Measurements from ENCODE around the gene ALG8.

Gene ALG8

DNA sequence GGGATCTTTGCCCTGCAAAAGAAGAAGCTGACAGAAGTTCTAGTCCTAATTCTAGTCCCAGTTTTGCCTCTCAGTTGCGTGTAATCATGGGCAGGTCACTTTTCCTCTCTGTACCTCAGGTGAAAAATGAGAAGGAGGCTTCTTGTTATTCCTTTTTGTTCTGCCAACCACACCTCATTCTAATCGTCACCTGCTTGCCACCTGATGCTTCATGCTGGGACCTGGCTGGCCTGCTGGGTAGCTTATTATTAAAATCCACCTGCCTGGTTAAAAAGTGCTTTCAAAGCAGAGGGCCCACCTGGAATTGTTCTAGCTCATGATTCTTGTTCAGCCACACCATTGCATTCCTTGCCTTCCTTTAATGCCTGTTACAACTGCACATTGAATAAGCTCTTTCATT is 8.4 kb upstream of the ALG8 start:
- TF ChIP-seq Cebpa-rat (IDR thresholded peaks at IDR 0.05), result no peak
- H3K27me3 ChIP-seq, result no peaks in the 10 kb centered on the region
- H3K4me2 ChIP-seq, result no peak overlapping the region
- H3K9ac ChIP-seq, result no peak overlapping the region
- H3K4me1 ChIP-seq, result peaks cover 12 to 15% (median 13%) of the 10 kb centered on the region in 10 experiments
- no peaks in the 10 kb centered on the region for H4K20me1 ChIP-seq
- H3K27ac ChIP-seq, result no peak overlapping the region
- no peaks in the 10 kb centered on the region for H3K9me3 ChIP-seq (replicated peaks in 1 of 11)
- no peaks in the 10 kb centered on the region for H3K36me3 ChIP-seq
- H3K4me3 ChIP-seq, result no peak overlapping the region

- Histone ChIP-seq H4K20me1 (no peaks in the 10 kb centered on the region), H3K4me2 (no peak overlapping the region), H3K9me3 (replicated peaks in 1 of 11) (no peaks in the 10 kb centered on the region), H3K27ac (no peak overlapping the region), H3K27me3 (no peaks in the 10 kb centered on the region), H3K4me3 (no peak overlapping the region), H3K9ac (no peak overlapping the region), H3K36me3 (no peaks in the 10 kb centered on the region), H3K4me1 (peaks cover 18 to 24% (median 23%) of the 10 kb centered on the region in 10 experiments)
- TF ChIP-seq Cebpa-rat (IDR thresholded peaks at IDR 0.05), result no peak
These were observed 6.1 kb upstream of the ALG8 start for GRCh38 chr11:78145511-78146025.

DNA sequence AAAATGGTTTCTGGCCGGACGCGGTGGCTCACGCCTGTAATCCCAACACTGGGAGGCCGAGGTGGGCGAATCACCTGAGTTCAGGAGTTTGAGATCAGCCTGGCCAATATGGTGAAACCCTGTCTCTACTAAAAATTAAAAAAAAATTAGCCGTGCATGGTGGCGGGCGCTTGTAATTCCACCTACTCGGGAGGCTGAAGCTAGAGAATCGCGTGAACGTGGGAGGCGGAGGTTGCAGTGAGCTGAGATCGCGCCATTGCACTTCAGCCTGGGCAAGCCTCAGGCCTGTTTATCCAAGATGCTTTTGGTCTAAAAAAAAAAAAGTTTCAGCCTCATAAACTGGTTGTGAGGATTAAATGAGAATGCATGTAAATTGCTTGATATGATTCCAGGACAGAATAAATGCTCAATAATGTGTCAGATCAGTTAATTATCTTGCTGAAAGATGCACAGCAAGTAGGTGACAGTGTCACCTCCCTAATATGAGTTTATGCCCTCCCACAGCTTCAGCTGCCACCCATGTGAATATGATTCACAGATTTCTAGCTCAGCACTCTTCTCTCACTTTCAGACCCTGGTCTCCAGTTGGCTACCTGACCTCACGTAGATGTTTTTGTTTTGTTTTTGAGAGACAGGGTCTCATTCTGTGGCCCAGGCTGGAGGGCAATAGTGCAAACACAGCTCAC is 1.1 kb upstream of the ALG8 start:
- H3K27me3 ChIP-seq, result no peaks in the 10 kb centered on the region
- peaks cover 0 to 5% (median under 1%) of the 10 kb centered on the region in 11 experiments; a peak in 2 of 22 replicates for H3K9me3 ChIP-seq (replicated peaks in 1 of 11)
- peak overlapping the region; percentile 79 to 95 (median 90); a peak in 14 of 22 replicates for H3K9ac ChIP-seq
- peaks cover 33 to 51% (median 44%) of the 10 kb centered on the region in 10 experiments for H3K4me1 ChIP-seq
- H3K27ac ChIP-seq, result peak overlapping the region in 6 of 11 experiments; percentile 93 to 96 (median 94); a peak in 8 of 22 replicates
- peak overlapping the region; percentile 79 to 97 (median 89) for H3K4me2 ChIP-seq
- H3K36me3 ChIP-seq, result peaks cover 0 to 28% (median 26%) of the 10 kb centered on the region in 11 experiments; a peak in 19 of 22 replicates
- H4K20me1 ChIP-seq, result no peaks in the 10 kb centered on the region; a peak in 1 of 22 replicates
- peak overlapping the region; percentile 69 to 88 (median 77); a peak in 18 of 20 replicates for H3K4me3 ChIP-seq
- no peak for TF ChIP-seq Cebpa-rat (IDR thresholded peaks at IDR 0.05)

GRCh38 chr11:78138694-78139421 is 568 bp downstream of the ALG8 start:
- no peak for TF ChIP-seq Cebpa-rat (IDR thresholded peaks at IDR 0.05)
- Histone ChIP-seq H3K4me3 (peak overlapping the region; percentile 69 to 88 (median 77)), H3K4me1 (peaks cover 32 to 49% (median 41%) of the 10 kb centered on the region in 10 experiments), H4K20me1 (no peaks in the 10 kb centered on the region; a peak in 1 of 22 replicates), H3K9me3 (replicated peaks in 1 of 11) (peaks cover 0 to 22% (median 14%) of the 10 kb centered on the region in 11 experiments; a peak in 15 of 22 replicates), H3K36me3 (peaks cover 4 to 45% (median 43%) of the 10 kb centered on the region in 11 experiments; a peak in 21 of 22 replicates), H3K9ac (peak overlapping the region; percentile 79 to 95 (median 90)), H3K4me2 (peak overlapping the region; percentile 81 to 97 (median 89)), H3K27me3 (no peaks in the 10 kb centered on the region), H3K27ac (peak overlapping the region; percentile 50 to 98 (median 94))

GRCh38 chr11:78138291-78138690 is 1.1 kb downstream of the ALG8 start:
- TF ChIP-seq Cebpa-rat (IDR thresholded peaks at IDR 0.05), result no peak
- H4K20me1 ChIP-seq, result no peaks in the 10 kb centered on the region; a peak in 1 of 22 replicates
- peaks cover 4 to 50% (median 48%) of the 10 kb centered on the region in 11 experiments; a peak in 21 of 22 replicates for H3K36me3 ChIP-seq
- H3K4me1 ChIP-seq, result peaks cover 26 to 44% (median 35%) of the 10 kb centered on the region in 10 experiments
- H3K27ac ChIP-seq, result peak overlapping the region in 8 of 11 experiments; percentile 86 to 98 (median 94); a peak in 11 of 22 replicates
- H3K9ac ChIP-seq, result peak overlapping the region in 2 of 11 experiments; percentile 89 to 93; a peak in 5 of 22 replicates
- no peaks in the 10 kb centered on the region for H3K27me3 ChIP-seq
- H3K4me2 ChIP-seq, result peak overlapping the region; percentile 81 to 97 (median 89)
- H3K4me3 ChIP-seq, result peak overlapping the region in 9 of 10 experiments; percentile 69 to 88 (median 77); a peak in 17 of 20 replicates
- H3K9me3 ChIP-seq (replicated peaks in 1 of 11), result peaks cover 0 to 26% (median 17%) of the 10 kb centered on the region in 11 experiments; a peak in 15 of 22 replicates

DNA sequence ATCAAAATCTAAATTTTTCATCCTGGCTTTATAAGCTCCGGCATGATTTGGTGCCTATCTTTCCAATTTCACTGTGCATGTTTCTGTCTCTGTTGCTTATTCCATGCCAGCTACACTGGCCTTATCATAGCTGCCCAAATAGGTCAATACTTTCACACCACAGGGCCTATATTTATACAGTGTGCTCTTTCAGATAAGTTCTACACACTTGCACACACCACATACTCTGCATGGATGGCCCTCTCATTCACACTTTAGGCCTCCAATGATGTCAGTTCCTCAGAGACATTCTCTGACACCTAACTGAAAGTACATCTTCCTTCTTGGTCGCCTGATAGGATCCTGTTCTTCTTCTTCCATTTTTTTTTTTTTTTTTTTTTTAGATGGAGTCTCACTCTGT is 7.0 kb downstream of the ALG8 start:
- Histone ChIP-seq H3K4me2 (no peak overlapping the region), H3K27me3 (no peaks in the 10 kb centered on the region), H3K36me3 (peaks cover 4 to 48% (median 45%) of the 10 kb centered on the region in 11 experiments; a peak in 21 of 22 replicates), H3K9ac (no peak overlapping the region), H3K9me3 (replicated peaks in 1 of 11) (peaks cover 0 to 26% (median 17%) of the 10 kb centered on the region in 11 experiments; a peak in 15 of 22 replicates), H4K20me1 (peaks cover 0 to 19% (median 0%) of the 10 kb centered on the region in 11 experiments; a peak in 2 of 22 replicates), H3K4me1 (peaks cover 0 to 9% (median 0%) of the 10 kb centered on the region in 10 experiments; a peak in 1 of 20 replicates), H3K4me3 (no peak overlapping the region), H3K27ac (no peak overlapping the region)
- no peak for TF ChIP-seq Cebpa-rat (IDR thresholded peaks at IDR 0.05)

GRCh38 chr11:78131956-78132355 is 7.5 kb downstream of the ALG8 start:
- peaks cover 0 to 19% (median 0%) of the 10 kb centered on the region in 11 experiments; a peak in 2 of 22 replicates for H4K20me1 ChIP-seq
- H3K4me3 ChIP-seq, result no peak overlapping the region
- H3K27me3 ChIP-seq, result no peaks in the 10 kb centered on the region
- H3K9ac ChIP-seq, result no peak overlapping the region
- H3K9me3 ChIP-seq (replicated peaks in 1 of 11), result peaks cover 0 to 26% (median 17%) of the 10 kb centered on the region in 11 experiments; a peak in 15 of 22 replicates
- TF ChIP-seq Cebpa-rat (IDR thresholded peaks at IDR 0.05), result no peak
- no peak overlapping the region for H3K27ac ChIP-seq
- H3K4me2 ChIP-seq, result no peak overlapping the region
- peaks cover 4 to 48% (median 40%) of the 10 kb centered on the region in 11 experiments; a peak in 21 of 22 replicates for H3K36me3 ChIP-seq
- peaks cover 0 to 3% (median 0%) of the 10 kb centered on the region in 10 experiments; a peak in 1 of 20 replicates for H3K4me1 ChIP-seq

DNA sequence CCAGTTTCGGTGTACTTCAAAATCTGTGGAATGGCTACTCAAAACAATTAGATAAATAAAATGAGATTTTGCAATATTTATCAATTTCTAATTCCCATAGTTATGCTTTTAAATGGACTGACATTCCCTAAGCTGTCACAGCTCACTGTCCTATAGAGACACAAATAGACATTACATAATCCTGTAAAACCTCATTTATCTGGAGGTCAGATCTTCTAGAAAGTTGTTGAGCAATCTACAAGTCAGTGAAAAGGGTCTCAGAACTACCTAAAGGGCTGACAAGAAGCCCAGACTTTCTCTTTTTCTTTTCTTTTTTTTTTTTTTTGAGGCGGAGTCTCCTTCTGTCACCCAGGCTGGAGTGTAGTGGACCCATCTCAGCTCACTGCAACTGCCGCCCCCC is 12.0 kb downstream of the ALG8 start:
- Histone ChIP-seq H3K4me3 (no peak overlapping the region), H3K4me1 (no peaks in the 10 kb centered on the region), H3K9ac (no peak overlapping the region), H3K36me3 (peaks cover 16 to 45% (median 27%) of the 10 kb centered on the region in 11 experiments), H3K4me2 (no peak overlapping the region), H3K27me3 (no peaks in the 10 kb centered on the region), H3K27ac (no peak overlapping the region), H4K20me1 (peaks cover 0 to 19% (median 0%) of the 10 kb centered on the region in 11 experiments; a peak in 1 of 22 replicates), H3K9me3 (replicated peaks in 1 of 11) (no peaks in the 10 kb centered on the region)
- TF ChIP-seq Cebpa-rat (IDR thresholded peaks at IDR 0.05), result no peak
